GM21526 (cell line): ENCODE results near the gene NPAS2.
A peak's percentile ranks its signal among the peaks of the same experiment; 100 is the strongest.

Experiments
- ATAC-seq: cut with Tn5 transposase; IDR thresholded peaks from one replicate; pipeline ENCODE4 v1.9.1; 2021; ENCODE audit warnings: moderate library complexity; ENCODE audit not compliant: unreplicated experiment, low FRiP score

The NPAS2 gene

DNA sequence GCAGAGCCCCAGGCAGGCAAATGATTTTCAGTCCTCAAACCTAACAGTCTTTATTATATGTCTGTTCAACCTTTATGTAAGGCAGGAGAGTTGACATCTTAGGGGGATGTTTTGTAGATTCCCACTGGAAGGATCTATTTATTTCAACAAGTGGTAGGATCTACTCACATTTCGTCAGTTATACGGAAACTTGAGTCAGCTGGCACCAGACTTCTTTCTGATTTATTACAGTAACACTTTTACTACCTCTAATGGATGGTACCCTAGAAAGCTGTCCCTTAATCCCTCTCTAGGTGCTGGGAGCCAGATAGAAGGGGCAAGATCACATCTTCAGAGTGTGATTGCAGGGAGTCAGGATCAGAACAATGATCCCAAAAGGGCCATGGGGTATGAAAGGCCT is 180.1 kb downstream of the NPAS2 start:
- no peak for ATAC-seq

DNA sequence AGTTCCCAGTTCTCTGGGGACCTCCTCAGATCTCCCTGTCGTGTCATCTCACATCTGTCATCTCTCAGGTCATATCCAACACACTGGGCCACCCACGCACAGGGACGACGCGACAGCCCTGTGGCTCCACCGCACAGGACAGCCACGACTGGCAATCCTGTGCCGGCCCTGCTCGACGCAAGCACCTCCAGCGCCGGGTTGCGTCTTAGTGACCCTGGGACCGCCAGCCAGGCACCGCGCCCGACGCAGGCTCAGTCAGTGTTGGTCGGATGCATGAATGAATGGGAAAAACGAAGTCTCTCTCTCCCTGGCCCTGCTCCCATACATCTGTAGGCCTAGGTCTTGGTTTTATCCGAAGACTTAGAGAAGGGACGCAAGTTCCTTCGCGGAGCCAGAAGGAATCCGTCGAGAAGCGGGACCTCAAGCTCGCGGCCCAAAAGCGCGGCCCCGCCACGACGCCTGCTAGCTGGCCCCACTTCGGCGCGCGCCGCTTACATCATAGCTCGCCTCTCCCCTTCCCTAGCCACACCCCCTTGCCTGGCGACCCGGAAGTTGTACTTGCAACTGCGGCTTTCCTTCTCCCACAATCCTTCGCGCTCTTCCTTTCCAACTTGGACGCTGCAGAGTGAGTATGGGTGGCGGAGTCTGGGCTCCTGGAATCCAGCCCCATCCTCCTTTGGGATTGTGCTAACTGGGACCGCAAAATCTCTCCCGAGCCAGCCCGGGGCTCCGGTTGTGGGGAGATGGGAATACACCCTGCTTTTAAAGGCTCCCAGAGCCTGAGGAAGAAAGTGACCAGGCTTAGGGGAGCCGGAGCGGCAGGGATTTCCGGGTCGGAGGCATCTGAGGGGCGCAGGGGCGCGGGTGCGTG is 182.0 kb downstream of the NPAS2 start, which contains the start of gene RPL31:
Gene RPL31, plus strand, starts transcription at position 599 of the 871 bp plus-strand sequence. CDS start 413 bp downstream, outside the sequence.
- ATAC-seq, result peak; percentile 97

DNA sequence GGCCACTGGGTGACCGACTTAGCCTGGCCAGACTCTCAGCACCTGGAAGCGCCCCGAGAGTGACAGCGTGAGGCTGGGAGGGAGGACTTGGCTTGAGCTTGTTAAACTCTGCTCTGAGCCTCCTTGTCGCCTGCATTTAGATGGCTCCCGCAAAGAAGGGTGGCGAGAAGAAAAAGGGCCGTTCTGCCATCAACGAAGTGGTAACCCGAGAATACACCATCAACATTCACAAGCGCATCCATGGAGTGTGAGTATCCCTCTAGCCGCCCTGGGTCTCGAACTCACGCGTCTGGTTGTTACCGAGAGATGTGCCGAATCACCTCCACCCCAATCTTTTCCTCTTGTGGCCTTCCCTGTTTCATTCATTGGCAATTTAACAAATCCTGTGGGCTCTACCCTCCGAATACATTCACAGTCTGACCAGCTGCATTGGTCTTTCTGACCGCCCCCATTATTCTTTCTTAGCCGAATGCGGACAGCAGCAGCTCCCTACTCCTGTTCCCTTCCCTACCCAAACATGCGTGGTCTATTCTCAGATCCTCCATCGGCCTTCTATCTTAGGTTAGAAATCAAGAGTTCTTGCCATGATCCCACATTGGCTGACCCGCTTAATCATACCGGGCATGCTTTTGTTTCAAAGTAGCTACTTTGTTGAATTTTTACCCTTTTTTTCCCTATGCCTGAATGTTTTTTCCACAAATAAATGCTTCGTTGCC is 182.8 kb downstream of the NPAS2 start:
- ATAC-seq, result no peak

DNA sequence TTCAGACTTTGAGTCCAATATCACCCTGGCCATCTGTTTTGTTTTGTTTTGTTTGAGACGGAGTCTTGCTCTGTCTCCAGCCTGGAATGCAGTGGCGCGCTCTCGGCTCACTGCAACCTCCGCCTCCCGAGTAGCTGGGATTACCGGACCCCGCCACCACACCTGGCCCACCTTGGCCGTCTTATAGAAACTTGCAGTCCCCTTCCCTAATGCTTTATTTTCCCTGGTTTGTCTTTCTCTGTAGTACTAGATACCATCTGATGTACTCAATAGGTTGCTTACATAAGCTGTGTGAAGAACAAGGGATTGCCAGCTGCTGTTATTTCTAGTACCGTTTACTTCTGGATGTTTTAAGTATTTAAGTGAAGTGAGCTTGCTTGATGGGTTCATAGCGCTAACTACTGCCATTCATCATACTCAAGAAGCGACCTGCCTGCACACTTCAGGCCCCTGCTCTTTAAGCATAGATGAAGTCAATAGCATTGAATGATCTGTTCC is 183.4 kb downstream of the NPAS2 start:
- ATAC-seq, result no peak

DNA sequence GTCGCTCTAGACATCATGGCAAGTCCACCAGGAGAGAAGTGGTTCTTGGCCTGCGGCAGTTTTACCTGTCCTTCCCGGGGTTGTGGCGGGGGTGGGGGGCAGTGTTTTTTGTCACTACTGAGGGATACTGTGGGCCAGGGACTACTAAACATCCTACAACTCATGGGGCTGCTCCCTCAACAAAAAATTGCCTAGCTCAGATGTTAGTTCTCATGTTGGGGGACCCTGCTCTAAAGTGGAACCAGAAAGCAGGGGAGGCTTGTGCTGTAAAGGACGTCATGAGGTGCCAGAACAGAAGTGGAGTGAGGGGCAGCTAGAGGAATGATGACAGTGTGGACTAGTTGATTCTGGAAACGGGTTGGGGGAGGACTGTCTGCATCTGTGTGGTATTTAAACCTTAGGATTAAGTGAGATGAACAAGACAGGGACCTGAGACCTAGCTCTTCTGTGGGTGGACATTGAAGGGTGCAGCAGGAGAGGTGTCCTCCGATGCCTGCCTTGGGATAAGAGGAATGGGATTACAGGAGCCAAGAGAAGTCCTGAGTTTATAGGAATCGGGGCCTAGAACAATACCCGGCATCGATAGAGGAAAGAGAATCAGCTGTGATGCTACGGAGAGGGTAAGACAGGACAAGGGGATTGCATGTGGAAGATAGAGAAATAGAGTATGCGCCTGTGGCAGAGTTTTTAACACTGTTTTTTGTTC is 184.8 kb downstream of the NPAS2 start:
- ATAC-seq, result no peak

DNA sequence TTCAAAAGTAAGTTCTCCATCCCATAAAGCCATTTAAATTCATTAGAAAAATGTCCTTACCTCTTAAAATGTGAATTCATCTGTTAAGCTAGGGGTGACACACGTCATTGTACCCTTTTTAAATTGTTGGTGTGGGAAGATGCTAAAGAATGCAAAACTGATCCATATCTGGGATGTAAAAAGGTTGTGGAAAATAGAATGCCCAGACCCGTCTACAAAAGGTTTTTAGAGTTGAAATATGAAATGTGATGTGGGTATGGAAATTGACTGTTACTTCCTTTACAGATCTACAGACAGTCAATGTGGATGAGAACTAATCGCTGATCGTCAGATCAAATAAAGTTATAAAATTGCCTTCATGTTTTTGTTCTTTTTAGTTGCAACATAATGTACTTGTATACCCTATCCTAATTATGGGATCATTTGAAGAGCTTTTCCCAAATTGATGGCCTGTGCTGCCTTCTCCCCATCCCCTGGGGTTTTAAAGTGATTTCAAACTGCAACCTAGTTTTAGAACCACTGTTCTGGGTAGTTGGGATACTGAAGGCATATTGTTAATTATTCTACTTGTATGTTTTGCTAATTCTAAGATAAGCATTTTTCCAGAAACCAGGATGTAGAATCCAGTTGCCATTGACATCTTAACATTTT is 186.3 kb downstream of the NPAS2 start:
- no peak for ATAC-seq

DNA sequence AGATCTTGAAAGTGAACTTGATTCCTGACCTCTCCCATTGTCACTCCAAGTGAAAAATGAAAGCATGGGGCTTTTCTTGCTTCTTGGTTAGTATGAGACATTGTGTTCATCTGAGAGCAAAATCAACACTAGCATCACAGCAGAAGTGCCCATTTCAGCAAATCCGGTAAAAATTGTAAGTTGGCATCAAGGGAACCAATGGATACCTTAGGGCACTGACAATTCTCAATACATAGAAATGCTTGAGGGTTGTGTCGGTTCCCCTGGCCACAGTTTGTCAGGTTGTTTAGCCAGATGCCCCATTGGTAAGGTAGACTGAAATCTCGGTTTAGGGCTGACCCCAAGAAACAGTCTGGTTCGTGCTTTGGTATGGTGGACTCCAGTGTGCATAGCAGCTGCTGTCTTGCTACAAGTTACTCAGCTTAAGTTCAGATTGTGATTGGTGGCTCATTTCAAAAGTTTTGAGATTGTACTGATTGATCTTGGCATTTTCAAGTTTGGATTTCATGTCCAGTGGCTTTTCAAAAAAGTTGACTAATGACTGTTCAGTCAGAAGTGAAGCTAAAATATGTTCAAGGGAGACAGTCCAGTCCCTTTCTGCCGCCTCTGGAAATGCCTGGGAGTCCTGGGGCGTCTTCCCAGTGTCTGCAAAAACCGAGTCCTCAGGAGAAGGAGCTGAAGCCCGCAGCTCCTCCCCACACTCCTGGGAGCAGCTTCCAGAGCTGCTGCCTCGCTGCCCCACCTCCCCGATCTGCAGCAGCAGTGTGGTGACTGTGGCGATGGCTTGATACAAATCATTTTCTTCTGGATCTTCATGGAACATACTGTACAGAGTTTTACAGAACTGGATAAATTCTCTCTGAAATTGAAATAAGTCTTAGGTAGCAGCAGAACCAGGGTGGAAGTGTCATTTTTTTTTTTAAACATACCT is 187.7 kb downstream of the NPAS2 start:
- no peak for ATAC-seq

DNA sequence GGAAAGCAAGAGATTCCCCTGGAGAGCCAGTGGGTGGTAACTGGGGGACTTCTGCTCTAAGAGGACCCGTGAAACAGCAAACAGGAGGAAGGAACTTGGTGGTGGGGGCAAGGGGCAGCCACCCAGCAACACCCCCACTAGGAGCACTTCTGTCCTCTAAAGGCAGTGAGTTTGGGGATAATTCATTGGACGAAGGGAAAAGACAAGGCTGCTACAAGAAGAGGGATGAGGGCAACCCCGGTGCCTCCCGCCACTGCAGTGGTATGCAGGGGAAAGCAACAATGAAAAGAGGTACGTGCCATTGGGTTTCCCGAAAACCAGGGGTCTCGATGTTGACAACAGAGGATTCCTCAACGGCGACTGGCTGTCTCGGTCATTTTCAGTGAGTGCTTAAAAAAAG is 191.2 kb downstream of the NPAS2 start:
- ATAC-seq, result no peak

DNA sequence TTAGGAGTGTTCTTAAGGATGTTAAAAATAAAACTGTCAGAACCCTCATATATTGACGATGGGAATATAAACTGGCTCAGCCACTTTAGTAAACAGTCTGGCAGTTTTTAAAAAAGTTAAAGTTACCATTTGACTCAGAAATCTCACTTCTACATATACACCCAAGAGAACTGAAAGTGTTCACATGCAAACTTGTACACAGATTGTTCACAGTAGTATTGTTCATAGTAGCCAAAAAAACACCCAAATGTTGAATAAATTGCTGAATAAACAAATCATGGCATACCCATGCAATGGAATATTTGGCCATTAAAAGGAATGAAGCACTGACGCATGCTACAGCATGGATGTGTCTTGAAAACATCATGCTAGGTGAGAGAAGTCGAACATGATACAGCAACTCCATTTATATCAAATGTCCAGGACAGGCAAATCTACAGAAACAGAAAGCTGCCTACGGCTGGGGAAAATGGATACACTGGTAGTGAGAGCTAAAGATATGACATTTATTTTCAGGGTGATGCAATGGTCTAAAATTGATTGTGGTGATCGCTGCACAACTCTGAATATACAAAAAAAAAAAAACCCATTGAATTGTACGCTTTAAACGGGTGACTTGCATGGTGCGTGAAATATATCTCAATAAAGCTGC is 192.2 kb downstream of the NPAS2 start:
- peak; percentile 85 for ATAC-seq

DNA sequence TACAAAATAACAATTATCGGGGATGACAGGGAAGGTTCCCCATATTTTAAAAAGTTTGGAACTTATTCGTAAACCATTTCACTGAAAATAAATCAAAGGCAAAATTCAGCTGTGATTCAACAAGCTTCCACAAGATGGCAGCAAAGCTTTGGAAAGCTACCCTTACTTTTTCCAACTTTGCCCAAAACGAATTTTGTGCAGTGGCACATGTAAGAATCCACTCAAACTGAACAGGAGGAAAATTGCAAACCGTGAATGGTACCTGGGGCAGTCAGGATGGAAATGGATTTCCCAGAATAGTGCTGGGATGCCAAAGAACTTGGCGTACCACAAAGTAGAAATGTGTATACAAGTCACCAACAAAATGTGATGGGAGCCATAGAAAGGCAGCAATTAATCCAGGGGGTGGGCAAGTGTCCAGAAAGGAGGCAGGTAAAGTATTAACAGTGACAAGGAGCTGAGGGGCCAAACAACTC is 192.8 kb downstream of the NPAS2 start:
- ATAC-seq, result no peak

DNA sequence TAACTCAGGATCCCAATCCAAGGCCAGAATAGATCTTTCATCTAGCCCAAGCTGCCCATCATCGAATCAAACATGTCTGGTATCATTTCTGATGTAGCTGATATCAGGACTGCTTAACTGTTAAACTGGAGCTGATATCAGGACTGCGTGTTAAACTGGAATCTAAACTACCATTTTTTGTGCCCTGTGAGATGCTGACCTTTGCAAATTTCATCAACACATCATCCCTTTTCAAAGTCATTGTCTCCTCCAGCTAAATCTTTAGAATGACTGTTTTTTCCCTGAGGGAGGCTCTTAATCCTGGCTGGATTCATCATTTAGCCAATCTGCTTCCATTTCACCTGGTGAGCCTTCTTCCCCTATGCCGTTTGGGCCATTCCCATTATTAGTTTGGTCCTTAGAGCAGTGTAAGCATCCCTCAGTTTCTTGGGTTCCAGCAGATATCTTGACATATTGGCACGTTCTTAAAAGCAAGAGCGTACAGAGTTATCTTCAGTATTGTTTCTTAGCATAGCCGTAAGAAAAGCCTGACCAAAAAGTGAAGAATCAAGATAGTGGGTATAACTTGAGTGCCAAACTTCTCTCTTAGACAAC is 194.4 kb downstream of the NPAS2 start:
- ATAC-seq, result no peak

DNA sequence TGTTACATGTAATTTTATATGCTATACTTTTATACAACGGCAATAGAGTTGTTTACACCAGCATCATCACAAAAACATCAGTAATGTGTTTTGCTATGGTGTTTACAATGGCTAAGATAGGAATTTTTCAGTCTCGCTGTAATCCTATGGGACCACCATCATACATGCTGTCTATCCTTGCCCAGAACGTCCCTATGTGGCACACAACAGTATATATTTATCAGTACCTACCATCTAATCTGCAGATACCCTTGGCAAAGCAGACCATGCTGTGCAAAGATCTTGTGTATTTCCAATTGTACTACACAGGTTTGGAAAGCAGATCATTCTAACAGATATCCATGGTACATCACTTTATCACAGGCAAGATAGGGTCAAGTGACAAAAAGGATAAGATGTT is 197.4 kb downstream of the NPAS2 start:
- ATAC-seq, result no peak

DNA sequence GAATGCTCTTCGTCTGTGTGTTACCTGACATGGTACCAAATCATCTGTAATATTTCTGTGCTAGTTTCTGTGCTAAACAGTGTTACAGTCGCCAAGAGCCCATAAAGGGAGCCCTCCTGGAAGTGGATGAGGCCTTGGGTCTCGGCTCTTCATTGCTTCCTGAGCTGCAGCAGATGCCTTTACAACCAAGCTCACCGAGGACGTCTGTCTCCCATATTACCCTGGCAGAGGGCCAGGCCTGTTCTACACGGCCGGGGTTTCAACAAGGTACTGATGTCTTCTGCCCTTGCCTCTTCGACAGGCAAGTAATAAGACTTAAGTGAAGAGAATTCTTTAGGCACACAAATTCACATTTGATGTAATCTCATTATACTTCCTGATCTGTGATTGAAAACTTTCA is 199.0 kb downstream of the NPAS2 start:
- no peak for ATAC-seq

DNA sequence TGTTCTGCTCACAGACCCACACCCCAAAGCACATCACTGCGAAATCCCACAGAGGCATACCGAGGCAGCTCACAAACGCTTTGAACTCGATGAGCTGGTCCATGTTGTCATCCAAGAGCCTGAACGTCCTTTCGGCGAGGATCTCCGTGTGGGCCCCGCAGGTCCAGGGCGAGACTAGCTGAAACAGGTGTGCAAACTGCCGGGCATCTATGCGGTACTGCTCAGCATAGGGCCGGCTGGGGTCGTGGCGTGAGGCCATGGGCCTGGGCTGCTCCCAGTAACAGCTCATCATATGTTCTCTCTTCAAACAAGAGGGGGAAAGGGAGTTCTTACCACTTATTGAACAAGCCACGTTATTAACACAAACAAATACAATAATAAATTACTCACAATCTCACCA is 202.3 kb downstream of the NPAS2 start:
- ATAC-seq, result no peak

DNA sequence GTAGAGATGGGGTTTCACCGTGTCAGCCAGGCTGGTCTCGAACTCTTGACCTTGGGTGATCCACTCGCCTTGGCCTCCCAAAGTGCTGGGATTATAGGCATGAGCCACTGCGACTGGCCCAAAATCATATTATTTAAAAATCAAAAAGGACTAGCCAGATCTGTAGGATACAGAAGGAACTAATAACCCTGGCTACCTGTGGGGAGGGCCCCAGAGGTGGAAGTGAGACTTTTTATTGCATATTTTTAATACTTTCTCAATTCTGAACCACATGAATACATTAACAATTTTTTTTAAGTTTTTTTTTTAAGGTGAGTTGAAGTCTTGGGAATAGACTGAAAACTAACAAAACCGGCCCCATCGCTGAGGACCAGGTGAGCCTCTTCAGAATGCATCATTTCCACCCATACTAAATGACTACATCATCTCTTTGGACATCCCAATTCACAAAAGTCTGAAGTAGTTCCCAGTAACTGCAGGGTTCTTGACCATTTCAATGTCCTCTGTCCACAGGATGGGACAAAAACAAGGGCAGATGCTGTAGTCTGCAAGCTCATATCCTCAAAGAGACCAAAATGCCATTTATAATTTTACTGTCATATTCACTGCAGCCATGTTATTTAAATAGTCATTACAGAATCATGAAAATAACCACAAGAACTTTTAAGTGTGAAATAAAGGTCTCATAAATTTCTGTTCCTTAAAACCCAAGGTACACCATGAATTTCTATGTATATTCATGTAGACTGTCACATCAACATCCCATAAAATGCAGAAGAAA is 203.6 kb downstream of the NPAS2 start:
- no peak for ATAC-seq

DNA sequence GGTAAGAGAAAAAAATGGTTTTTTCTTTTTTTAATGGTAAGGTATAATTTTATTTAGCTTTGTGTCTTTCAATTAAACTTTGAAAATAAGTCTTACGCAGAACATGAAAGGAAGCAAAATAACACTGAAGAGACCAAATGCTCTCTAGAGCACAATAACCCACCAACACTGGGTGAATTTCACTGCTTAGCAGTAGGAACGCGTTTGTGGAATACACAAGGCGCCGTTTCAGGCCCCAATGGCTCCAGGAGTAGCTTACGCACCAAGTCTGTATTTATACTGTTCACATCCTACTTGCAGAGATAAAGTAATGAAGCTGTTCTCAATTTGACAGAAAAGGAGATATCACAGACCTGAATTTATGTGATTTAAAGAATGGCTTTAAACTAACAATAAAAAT is 205.6 kb downstream of the NPAS2 start:
- no peak for ATAC-seq

DNA sequence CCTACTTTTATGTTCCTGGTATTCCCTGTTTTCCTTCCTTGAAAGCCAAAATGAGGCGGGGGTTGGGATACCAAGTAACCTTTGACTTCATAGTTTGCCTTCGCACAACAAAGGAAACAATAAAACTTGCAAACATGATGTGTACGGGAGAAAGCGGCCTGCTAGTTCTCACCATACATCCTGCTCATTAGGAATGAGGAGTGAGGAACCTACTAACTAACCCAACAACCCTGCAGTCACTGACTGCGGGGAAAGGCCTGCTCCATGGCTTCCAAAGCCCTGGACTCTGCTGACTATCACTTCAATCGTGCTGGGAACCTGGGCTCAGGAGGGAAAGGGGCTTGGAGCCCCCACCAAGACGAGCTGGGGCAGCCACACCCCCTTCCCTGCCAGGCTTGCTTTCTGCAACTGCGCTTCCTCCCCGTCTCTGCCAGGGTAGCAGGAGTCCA is 206.3 kb downstream of the NPAS2 start:
- no peak for ATAC-seq
